HG03103 (cell line): Measurements from ENCODE around the gene ASIC4.

ENCODE experiments used
- ATAC-seq: cut with Tn5 transposase; IDR thresholded peaks from one replicate; pipeline ENCODE4 v1.9.1; 2021; ENCODE audit warnings: low read depth; ENCODE audit not compliant: unreplicated experiment

The ASIC4 gene

GRCh38 chr2:219551441-219552381 lies 37.4 kb downstream of the ASIC4 start:
- peak; percentile 8 for ATAC-seq

- peak; percentile 89 for ATAC-seq
These were observed 38.3 kb downstream of the ASIC4 start for GRCh38 chr2:219552382-219553167.

GRCh38 chr2:219553168-219553417 lies 38.8 kb downstream of the ASIC4 start:
- no peak for ATAC-seq

GRCh38 chr2:219553463-219553963 lies 39.2 kb downstream of the ASIC4 start:
- no peak for ATAC-seq

GRCh38 chr2:219554350-219554749 lies 40.1 kb downstream of the ASIC4 start:
- ATAC-seq = no peak

- ATAC-seq = no peak
These were observed 41.7 kb downstream of the ASIC4 start for GRCh38 chr2:219555956-219556355.

GRCh38 chr2:219556413-219556812 lies 42.1 kb downstream of the ASIC4 start:
- ATAC-seq = no peak

- ATAC-seq = no peak
These were observed 43.0 kb downstream of the ASIC4 start for GRCh38 chr2:219557320-219557719.

GRCh38 chr2:219557791-219558785 lies 43.8 kb downstream of the ASIC4 start:
- no peak for ATAC-seq

- ATAC-seq = no peak
These were observed 45.1 kb downstream of the ASIC4 start for GRCh38 chr2:219559156-219559915.

GRCh38 chr2:219560037-219560892 lies 46.0 kb downstream of the ASIC4 start:
- ATAC-seq = peak; percentile 66

- no peak for ATAC-seq
These were observed 46.6 kb downstream of the ASIC4 start for GRCh38 chr2:219560893-219561178.

- ATAC-seq = no peak
These were observed 47.1 kb downstream of the ASIC4 start for GRCh38 chr2:219561179-219562048.

- no peak for ATAC-seq
These were observed 48.1 kb downstream of the ASIC4 start for GRCh38 chr2:219562049-219563020.

- no peak for ATAC-seq
These were observed 49.1 kb downstream of the ASIC4 start for GRCh38 chr2:219563271-219563928.
